Lower lobe of right lung (tissue), 2 donors: ENCODE data around the gene RPH3AL. TPM values are rescaled to one million over a fixed set of nuclear protein-coding genes. Genes with fewer than 3 reads are reported as not detected.

Experiments
- ATAC-seq, 2 donors: fragments of 200-7000 bp; cut with Tn5 transposase; one replicate each; pipeline ENCODE4 v1.9.1; 2020 to 2022; ENCODE audit warnings: mild to moderate bottlenecking in 2 of 2, moderate library complexity in 2 of 2
- DNase-seq: peaks from one replicate; pipeline ENCODE4 v3.0.0-alpha.2; 2020
- H3K27ac ChIP-seq: fragments of 200-600 bp; one replicate; pipeline ENCODE4 v1.8.0; 2022
- H3K27me3 ChIP-seq: fragments of 200-600 bp; one replicate; pipeline ENCODE4 v1.8.0; 2022; ENCODE audit warnings: low read depth
- H3K36me3 ChIP-seq: fragments of 200-600 bp; one replicate; pipeline ENCODE4 v1.8.0; 2022; ENCODE audit warnings: mild to moderate bottlenecking
- H3K4me1 ChIP-seq: fragments of 200-600 bp; one replicate; pipeline ENCODE4 v1.8.0; 2022
- H3K4me3 ChIP-seq: fragments of 200-600 bp; one replicate; pipeline ENCODE4 v1.8.0; 2022; ENCODE audit warnings: mild to moderate bottlenecking
- H3K9me3 ChIP-seq: fragments of 200-600 bp; one replicate; pipeline ENCODE4 v1.8.0; 2022
- intact Hi-C: fragments of 100-400 bp; cut with DNase I; formaldehyde crosslinking; loops from one replicate; pipeline ENCODE4 v1.11.0; 2022
- total RNA-seq: library from RNA; stranded (reverse); fragmentation: NEBNext Ultra II Directional; extraction: Animal tissue kit (Norgen Biotek cat#: 25700); gene quantifications from one replicate; pipeline ENCODE4 v1.2.1, GENCODE V29; 2021
- TF ChIP-seq, protein P1 (sequence below): fragments of 200-600 bp; IDR thresholded peaks from one replicate; pipeline ENCODE4 v1.8.0; 2022; ENCODE audit warnings: antibody characterized with exemption, mild to moderate bottlenecking
- donor health status: DM: no; HTN: yes; CAD: no; lungs with severe emphysema.

Gene RPH3AL
- total RNA-seq, 1 donor from 2014 or later = 38.7 TPM

DNA sequence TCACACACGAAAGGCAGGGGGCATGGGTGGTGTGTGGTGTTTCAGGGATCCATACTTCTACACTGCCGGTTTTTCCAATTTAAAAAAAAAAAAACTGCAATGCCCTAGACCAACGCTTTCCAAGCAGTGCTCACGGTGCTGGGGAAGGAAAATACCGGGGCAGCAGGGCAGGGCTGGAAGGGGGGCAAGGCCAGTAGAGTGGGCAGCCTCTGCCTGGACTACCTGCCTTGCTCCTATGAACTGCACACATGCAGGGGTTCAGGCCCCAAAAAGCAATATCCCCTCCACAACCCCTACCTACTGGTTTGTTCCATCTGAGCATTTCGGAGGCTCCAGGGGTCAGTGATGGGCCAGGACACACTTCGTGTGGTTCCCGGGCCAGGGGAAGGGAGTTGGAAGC lies 29.4 kb downstream of the RPH3AL start:
- TF ChIP-seq, protein P1, sequence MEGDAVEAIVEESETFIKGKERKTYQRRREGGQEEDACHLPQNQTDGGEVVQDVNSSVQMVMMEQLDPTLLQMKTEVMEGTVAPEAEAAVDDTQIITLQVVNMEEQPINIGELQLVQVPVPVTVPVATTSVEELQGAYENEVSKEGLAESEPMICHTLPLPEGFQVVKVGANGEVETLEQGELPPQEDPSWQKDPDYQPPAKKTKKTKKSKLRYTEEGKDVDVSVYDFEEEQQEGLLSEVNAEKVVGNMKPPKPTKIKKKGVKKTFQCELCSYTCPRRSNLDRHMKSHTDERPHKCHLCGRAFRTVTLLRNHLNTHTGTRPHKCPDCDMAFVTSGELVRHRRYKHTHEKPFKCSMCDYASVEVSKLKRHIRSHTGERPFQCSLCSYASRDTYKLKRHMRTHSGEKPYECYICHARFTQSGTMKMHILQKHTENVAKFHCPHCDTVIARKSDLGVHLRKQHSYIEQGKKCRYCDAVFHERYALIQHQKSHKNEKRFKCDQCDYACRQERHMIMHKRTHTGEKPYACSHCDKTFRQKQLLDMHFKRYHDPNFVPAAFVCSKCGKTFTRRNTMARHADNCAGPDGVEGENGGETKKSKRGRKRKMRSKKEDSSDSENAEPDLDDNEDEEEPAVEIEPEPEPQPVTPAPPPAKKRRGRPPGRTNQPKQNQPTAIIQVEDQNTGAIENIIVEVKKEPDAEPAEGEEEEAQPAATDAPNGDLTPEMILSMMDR = no peak
- DNase-seq (no peak), ATAC-seq (no peak)
- Histone ChIP-seq H3K36me3 (peaks cover 19% of the 10 kb centered on the region), H3K9me3 (no peaks in the 10 kb centered on the region), H3K27me3 (no peaks in the 10 kb centered on the region), H3K4me1 (no peaks in the 10 kb centered on the region), H3K4me3 (no peak overlapping the region), H3K27ac (no peak overlapping the region)
- intact Hi-C loops = no loop called here

DNA sequence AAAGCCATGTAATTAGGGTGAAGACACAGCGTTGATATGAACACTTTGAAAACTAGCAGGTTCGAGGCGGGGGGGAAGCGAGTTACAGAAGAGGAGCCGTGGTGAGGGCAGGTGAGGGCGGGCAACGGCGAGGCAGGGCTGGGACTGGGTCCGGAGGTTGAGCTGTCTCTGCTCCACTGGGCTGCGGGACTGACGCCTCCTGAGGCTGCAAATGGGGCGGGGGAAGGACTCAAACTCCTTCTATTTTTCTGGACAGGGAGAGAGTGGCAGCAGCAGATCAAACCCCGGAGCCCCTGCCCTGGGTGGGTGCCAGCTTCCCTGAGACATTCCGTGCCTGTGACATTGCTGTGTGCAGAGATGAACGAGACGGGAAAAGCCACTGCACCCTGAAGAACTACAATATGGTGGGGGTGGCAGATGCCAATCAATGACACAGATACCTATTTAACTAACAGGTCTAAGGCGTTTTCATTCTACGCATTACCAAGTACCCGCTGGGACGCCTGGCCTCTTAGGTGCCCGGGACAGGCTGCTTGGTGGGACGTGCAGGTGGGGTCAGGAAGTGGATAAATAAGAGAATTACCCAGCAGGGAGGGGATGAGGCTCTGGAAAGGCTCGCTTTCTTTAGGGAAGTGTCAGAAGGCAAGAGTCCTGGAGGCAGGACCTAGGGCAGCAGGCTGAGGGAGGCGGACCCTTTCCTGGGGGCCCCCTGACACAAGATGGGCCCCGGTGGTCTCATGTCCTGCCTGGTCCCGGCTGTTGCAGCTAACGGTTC lies 30.4 kb downstream of the RPH3AL start:
- Histone ChIP-seq H3K4me1 (no peaks in the 10 kb centered on the region), H3K9me3 (no peaks in the 10 kb centered on the region), H3K4me3 (no peak overlapping the region), H3K36me3 (peaks cover 21% of the 10 kb centered on the region), H3K27me3 (no peaks in the 10 kb centered on the region), H3K27ac (no peak overlapping the region)
- intact Hi-C loops = no loop called here
- TF ChIP-seq, protein P1 = no peak
- no peak for ATAC-seq
- DNase-seq = peak; percentile 35

DNA sequence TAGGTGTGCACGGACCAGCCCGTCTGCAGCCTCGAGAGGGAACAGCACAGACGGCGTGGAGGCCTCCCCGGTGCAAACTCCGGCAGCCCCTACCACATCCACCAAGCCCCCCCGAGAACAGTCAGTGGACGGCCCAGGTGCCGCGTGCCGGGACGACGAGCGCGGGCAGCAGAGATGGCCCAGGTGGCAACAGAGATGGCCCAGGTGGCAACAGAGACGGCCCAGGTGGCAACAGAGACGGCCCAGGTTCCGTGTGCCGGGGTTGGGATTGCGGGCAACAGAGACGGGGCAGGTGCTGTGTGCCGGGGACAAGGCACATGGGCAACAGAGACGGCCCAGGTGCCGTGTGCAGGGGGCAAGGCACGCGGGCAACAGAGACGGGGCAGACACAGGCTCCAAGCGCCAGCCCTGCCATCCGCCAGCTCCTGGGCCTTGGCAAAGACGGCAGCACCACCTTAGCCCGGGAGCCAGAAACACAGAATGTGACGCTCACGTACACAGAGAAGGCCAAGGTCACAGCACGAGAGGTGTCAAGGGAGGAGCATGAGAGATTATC lies 31.1 kb downstream of the RPH3AL start:
- intact Hi-C loops = no loop called here
- Histone ChIP-seq H3K4me3 (no peak overlapping the region), H3K9me3 (no peaks in the 10 kb centered on the region), H3K4me1 (no peaks in the 10 kb centered on the region), H3K36me3 (peaks cover 16% of the 10 kb centered on the region), H3K27ac (no peak overlapping the region), H3K27me3 (no peaks in the 10 kb centered on the region)
- DNase-seq (no peak), ATAC-seq (peak in 1 of 2 donors; percentile 15)
- TF ChIP-seq, protein P1 = no peak

DNA sequence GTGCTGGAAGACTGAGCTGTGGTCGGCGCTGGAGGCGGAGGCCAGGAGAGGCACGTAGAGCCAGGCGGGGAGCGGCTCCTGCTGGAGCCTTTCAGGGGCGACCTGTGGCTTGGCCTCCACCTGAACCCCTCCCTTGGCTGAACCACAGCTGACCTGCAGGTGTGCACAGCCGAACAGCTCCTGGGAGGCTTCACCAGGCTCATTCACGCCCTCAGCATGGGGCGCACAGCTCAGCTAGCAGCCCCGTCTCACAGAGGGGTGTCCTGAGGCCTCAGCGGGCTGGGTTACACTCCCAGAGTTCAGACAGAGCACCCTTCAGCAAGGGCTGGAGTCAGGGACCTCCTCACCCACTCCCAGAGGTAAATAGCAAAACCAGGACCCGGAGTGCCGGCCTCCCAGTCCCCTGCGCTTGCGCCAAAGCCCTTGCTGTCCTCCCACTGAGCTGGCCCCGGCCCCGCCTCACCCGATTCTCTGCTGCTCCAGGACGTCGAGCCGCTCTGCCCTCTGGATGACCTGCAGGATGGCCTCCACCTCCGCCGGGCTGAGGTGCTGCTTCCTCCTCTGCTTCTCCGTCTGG lies 31.7 kb downstream of the RPH3AL start:
- peaks cover 16% of the 10 kb centered on the region for H3K36me3 ChIP-seq
- DNase-seq (peak; percentile 51), ATAC-seq (peak; percentile 20 to 31)
- no peaks in the 10 kb centered on the region for H3K27me3 ChIP-seq
- H3K4me3 ChIP-seq = no peak overlapping the region
- H3K27ac ChIP-seq = no peak overlapping the region
- TF ChIP-seq, protein P1 = no peak
- H3K4me1 ChIP-seq = no peaks in the 10 kb centered on the region
- intact Hi-C loops = no loop called here
- no peaks in the 10 kb centered on the region for H3K9me3 ChIP-seq

DNA sequence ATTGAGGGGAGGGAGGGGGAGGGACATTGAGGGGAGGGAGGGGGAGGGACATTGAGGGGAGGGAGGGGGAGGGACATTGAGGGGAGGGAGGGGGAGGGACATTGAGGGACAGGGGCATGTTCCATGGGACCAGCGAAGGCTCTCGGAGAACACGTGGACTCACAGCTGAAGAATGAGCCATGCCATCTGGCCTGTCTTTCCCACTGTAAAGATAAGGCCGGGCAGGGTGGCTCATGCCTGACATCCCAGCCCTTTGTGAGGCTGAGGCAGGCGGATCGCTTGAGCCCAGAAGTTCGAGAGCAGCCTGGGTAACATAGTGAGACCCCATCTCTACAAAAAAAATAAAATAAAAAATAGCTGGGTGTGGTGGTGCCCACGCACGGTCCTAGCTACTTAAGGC lies 32.5 kb downstream of the RPH3AL start:
- H3K4me3 ChIP-seq = no peak overlapping the region
- DNase-seq (peak; percentile 11), ATAC-seq (no peak)
- H3K27ac ChIP-seq = no peak overlapping the region
- H3K9me3 ChIP-seq = no peaks in the 10 kb centered on the region
- H3K36me3 ChIP-seq = peaks cover 16% of the 10 kb centered on the region
- H3K4me1 ChIP-seq = no peaks in the 10 kb centered on the region
- TF ChIP-seq, protein P1 = no peak
- intact Hi-C loops = no loop called here
- no peaks in the 10 kb centered on the region for H3K27me3 ChIP-seq
